ENCODE results near the gene CLDN8.

CLDN8 gene

GRCh38 chr21:30168086-30168485 lies 47.8 kb downstream of the CLDN8 start:
- TF ChIP-seq MAX (IDR thresholded peaks at IDR 0.05), result no peak
- no peak for TF ChIP-seq NFIC (IDR thresholded peaks at IDR 0.05)
- no peak for TF ChIP-seq EP300 (IDR thresholded peaks at IDR 0.05; ENCODE audit: borderline replicate concordance)
- no peak for TF ChIP-seq TCF12 (IDR thresholded peaks at IDR 0.05; ENCODE audit: low read depth)
- no peak for TF ChIP-seq RAD21 (IDR thresholded peaks at IDR 0.05; ENCODE audit: low read depth)
- no peak for TF ChIP-seq TEAD4 (IDR thresholded peaks at IDR 0.05)
- TF ChIP-seq CREB1 (IDR thresholded peaks at IDR 0.05; ENCODE audit: low read depth), result no peak
- TF ChIP-seq FOXM1 (IDR thresholded peaks at IDR 0.05; ENCODE audit: borderline replicate concordance, low read depth), result no peak
- no peak for TF ChIP-seq TAF1 (IDR thresholded peaks at IDR 0.05; ENCODE audit: low read depth)

- TF ChIP-seq CEBPB (IDR thresholded peaks at IDR 0.05) (no peak), TEAD4 (IDR thresholded peaks at IDR 0.05) (no peak), USF1 (IDR thresholded peaks at IDR 0.05) (no peak), REST (IDR thresholded peaks at IDR 0.05; ENCODE audit: low read depth) (no peak), CREB1 (IDR thresholded peaks at IDR 0.05; ENCODE audit: low read depth) (no peak), NFIC (IDR thresholded peaks at IDR 0.05) (no peak), EGR1 (IDR thresholded peaks at IDR 0.05) (no peak), FOXM1 (IDR thresholded peaks at IDR 0.05; ENCODE audit: borderline replicate concordance, low read depth) (no peak), MAX (IDR thresholded peaks at IDR 0.05) (no peak)
Measured at GRCh38 chr21:30166705-30167104, 49.2 kb downstream of the CLDN8 start, which contains the start of gene CLDN17. Gene CLDN17, minus strand, starts transcription at chr21:30166805. Its CDS starts 188 bp downstream, at chr21:30166617.

- TF ChIP-seq CREB1 (IDR thresholded peaks at IDR 0.05; ENCODE audit: low read depth) (no peak), TAF1 (IDR thresholded peaks at IDR 0.05; ENCODE audit: low read depth) (no peak), EGR1 (IDR thresholded peaks at IDR 0.05) (no peak), NFIC (IDR thresholded peaks at IDR 0.05) (no peak), CEBPB (IDR thresholded peaks at IDR 0.05) (no peak), YY1 (IDR thresholded peaks at IDR 0.05; ENCODE audit: low read depth) (no peak), TCF12 (IDR thresholded peaks at IDR 0.05; ENCODE audit: low read depth) (no peak), ZBTB7A (IDR thresholded peaks at IDR 0.05; ENCODE audit: low read depth) (no peak)
Measured at GRCh38 chr21:30166171-30166570, 49.7 kb downstream of the CLDN8 start.

GRCh38 chr21:30164796-30165195 lies 51.1 kb downstream of the CLDN8 start:
- TF ChIP-seq TCF12 (IDR thresholded peaks at IDR 0.05; ENCODE audit: low read depth) (no peak), REST (IDR thresholded peaks at IDR 0.05; ENCODE audit: low read depth) (no peak), CEBPB (IDR thresholded peaks at IDR 0.05) (no peak), CREB1 (IDR thresholded peaks at IDR 0.05; ENCODE audit: low read depth) (no peak), NFIC (IDR thresholded peaks at IDR 0.05) (no peak), USF1 (IDR thresholded peaks at IDR 0.05) (no peak), EP300 (IDR thresholded peaks at IDR 0.05; ENCODE audit: borderline replicate concordance) (no peak), MAX (IDR thresholded peaks at IDR 0.05) (no peak), TEAD4 (IDR thresholded peaks at IDR 0.05) (no peak), TAF1 (IDR thresholded peaks at IDR 0.05; ENCODE audit: low read depth) (no peak), YY1 (IDR thresholded peaks at IDR 0.05; ENCODE audit: low read depth) (no peak), ZBTB7A (IDR thresholded peaks at IDR 0.05; ENCODE audit: low read depth) (no peak), FOXM1 (IDR thresholded peaks at IDR 0.05; ENCODE audit: borderline replicate concordance, low read depth) (no peak), RAD21 (IDR thresholded peaks at IDR 0.05; ENCODE audit: low read depth) (no peak), EGR1 (IDR thresholded peaks at IDR 0.05) (no peak)

Data from Ishikawa (cell line).